Kidney epithelial cell (primary cell): ENCODE data around the gene NDUFS4. TPM values are rescaled to one million over a fixed set of nuclear protein-coding genes. Genes with fewer than 3 reads are reported as not detected.
"Not testable (repeated sequence)": the region's sequence is repeated elsewhere in the genome, so short reads cannot be mapped to it uniquely, and the experiment has no call there.

Experiments
- DNase-seq: peaks from one replicate; pipeline ENCODE4 v3.0.0-alpha.2; 2010; ENCODE audit warnings: low read depth
- H3K27me3 ChIP-seq: 2 replicates; pipeline ENCODE4 v1.6.0; 2011; ENCODE audit warnings: low read length; ENCODE audit not compliant: control insufficient read depth, insufficient read depth
- H3K36me3 ChIP-seq: 2 replicates; pipeline ENCODE4 v1.5.1; 2011; ENCODE audit warnings: low read length; ENCODE audit not compliant: control insufficient read depth, insufficient read depth
- H3K4me3 ChIP-seq: 2 replicates; pipeline ENCODE4 v1.5.1; 2011; ENCODE audit warnings: low read depth, mild to moderate bottlenecking, control low read depth, low read length
- total RNA-seq: library from RNA; depleted of rRNA; stranded (reverse); fragments of >200 nt; gene quantifications from 2 replicates; pipeline ENCODE4 v1.2.3, GENCODE V29; 2015
- TF ChIP-seq, protein P1 (sequence below): IDR thresholded peaks from 2 replicates; pipeline ENCODE4 v1.5.1; 2011; ENCODE audit warnings: mild to moderate bottlenecking, moderate library complexity, low read length, control low read depth, inconsistent platforms; ENCODE audit not compliant: insufficient read depth, poor library complexity, severe bottlenecking

The NDUFS4 gene
- total RNA-seq, 1 donor from 2014 or later: 135 TPM

DNA sequence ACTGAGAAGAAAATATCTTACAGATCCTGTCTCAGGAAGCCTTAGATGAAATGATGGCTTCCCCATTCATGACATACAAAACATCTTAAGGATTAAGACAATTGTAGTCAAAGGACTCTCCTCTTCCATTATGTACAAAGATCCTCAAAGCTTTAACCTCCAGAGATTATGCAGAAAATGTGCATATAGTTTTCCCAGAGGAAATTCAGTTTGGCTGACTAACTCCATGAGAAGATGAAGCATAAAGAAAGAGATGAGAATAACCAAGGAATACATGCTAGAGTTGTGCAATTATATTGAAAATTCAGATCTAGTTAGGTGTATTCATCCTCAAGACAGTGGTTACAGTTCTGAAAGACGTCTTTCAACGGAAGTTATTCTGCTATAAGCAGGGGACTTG, 18.6 kb upstream of the NDUFS4 start:
- TF ChIP-seq, protein P1, sequence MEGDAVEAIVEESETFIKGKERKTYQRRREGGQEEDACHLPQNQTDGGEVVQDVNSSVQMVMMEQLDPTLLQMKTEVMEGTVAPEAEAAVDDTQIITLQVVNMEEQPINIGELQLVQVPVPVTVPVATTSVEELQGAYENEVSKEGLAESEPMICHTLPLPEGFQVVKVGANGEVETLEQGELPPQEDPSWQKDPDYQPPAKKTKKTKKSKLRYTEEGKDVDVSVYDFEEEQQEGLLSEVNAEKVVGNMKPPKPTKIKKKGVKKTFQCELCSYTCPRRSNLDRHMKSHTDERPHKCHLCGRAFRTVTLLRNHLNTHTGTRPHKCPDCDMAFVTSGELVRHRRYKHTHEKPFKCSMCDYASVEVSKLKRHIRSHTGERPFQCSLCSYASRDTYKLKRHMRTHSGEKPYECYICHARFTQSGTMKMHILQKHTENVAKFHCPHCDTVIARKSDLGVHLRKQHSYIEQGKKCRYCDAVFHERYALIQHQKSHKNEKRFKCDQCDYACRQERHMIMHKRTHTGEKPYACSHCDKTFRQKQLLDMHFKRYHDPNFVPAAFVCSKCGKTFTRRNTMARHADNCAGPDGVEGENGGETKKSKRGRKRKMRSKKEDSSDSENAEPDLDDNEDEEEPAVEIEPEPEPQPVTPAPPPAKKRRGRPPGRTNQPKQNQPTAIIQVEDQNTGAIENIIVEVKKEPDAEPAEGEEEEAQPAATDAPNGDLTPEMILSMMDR: no peak
- H3K4me3 ChIP-seq: no peak overlapping the region
- no peaks in the 10 kb centered on the region for H3K36me3 ChIP-seq
- no peak for DNase-seq
- no peaks in the 10 kb centered on the region for H3K27me3 ChIP-seq

- Histone ChIP-seq H3K27me3 (no peaks in the 10 kb centered on the region), H3K4me3 (no peak overlapping the region), H3K36me3 (no peaks in the 10 kb centered on the region)
- DNase-seq: no peak
- TF ChIP-seq, protein P1: no peak
Observed at GRCh38 chr5:53542926-53543325, 17.5 kb upstream of the NDUFS4 start.

DNA sequence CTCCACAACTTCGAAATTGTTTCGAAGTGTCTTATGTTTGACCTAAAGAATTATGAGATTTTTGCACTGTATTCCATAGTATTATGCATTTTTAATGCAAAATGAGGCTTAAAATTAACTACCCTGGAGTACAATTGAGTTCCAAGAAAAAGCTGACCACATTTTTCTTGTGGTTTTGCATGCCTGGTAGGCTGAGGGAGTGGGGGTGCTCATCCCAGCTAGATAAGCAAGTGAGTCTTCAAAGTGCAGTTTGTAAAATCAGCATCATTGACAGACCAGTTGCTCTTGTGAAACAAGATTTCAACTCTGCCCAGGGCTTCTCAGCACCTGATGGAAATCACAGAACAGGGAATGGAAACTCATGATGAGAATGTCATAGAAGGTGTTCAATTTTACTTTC, 17.0 kb upstream of the NDUFS4 start:
- H3K27me3 ChIP-seq: no peaks in the 10 kb centered on the region
- DNase-seq: no peak
- no peak overlapping the region for H3K4me3 ChIP-seq
- TF ChIP-seq, protein P1: no peak
- no peaks in the 10 kb centered on the region for H3K36me3 ChIP-seq

DNA sequence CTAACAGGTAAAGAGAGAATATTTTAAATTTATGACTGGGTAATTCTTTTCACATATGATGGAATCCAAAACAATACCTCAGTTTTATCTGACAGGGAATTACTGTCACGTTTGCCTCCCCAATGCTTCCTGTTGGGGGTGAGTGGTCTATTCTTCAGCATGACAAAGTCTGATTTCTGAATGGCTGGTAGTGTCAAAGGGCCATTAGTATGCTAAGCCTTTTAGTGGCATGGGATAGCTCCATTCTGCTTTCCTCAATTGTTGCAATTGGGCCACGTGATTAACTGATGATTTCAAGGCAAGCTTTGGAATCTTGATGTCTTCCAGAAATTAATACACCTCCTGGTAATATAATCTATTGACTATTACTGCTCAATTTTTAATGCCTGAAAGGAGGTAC, 14.7 kb upstream of the NDUFS4 start:
- no peak overlapping the region for H3K4me3 ChIP-seq
- H3K27me3 ChIP-seq: no peaks in the 10 kb centered on the region
- TF ChIP-seq, protein P1: no peak
- H3K36me3 ChIP-seq: no peaks in the 10 kb centered on the region
- no peak for DNase-seq

DNA sequence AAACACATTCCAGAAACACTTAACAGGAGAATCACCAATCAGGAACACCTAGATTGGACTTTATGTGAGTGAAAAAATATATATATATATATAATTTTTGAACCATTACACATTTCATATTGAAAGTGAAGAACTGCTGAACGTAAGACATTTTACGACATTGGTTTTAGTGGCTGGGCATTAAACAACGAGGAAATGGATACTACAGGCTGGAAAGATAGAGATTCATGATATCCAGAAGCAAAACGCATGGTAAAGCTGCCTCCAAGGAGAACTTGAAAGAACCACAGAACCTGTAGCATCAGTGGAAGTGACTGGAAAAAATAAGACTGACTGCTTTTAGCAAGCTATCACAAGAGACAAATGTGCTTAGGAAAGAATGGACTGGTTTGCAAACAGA, 13.2 kb upstream of the NDUFS4 start:
- TF ChIP-seq, protein P1: no peak
- Histone ChIP-seq H3K4me3 (no peak overlapping the region), H3K27me3 (no peaks in the 10 kb centered on the region), H3K36me3 (no peaks in the 10 kb centered on the region)
- no peak for DNase-seq

DNA sequence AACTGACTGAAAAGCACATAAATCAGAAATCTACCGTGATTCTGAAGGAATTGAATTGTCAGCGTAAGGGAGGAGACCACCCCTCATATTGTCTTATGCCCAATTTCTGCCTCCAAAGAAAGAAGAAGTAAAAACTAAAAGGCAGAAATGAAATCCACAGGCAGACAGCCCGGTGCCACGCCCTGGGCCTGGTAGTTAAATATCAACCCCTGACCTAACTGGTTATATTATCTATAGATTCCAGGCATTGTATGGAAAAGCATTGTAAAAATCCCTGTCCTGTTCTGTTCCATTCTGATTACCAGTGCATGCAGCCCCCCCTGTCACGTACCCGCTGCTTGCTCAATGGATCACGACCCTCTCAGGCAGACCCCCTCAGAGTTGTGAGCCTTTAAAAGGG, 11.9 kb upstream of the NDUFS4 start:
- not testable (repeated sequence) for H3K4me3 ChIP-seq, DNase-seq, H3K36me3 ChIP-seq, H3K27me3 ChIP-seq

- TF ChIP-seq, protein P1: no peak
- Histone ChIP-seq H3K27me3 (no peaks in the 10 kb centered on the region), H3K4me3 (no peak overlapping the region), H3K36me3 (no peaks in the 10 kb centered on the region)
- no peak for DNase-seq
Observed at GRCh38 chr5:53549792-53550191, 10.6 kb upstream of the NDUFS4 start.
